H9 (cell line): Measurements from ENCODE around the gene SCT. TPM values are rescaled to one million over a fixed set of nuclear protein-coding genes. Genes with fewer than 3 reads are reported as not detected.

ENCODE experiments used
- DNase-seq: peaks from one replicate; pipeline ENCODE4 v3.0.0-alpha.2; 2017
- H2AFZ ChIP-seq: one replicate; pipeline ENCODE4 v1.6.1; 2013; ENCODE audit warnings: mild to moderate bottlenecking, low read length, control low read depth, moderate library complexity
- H2AK5ac ChIP-seq: 2 replicates; pipeline ENCODE4 v1.6.1; 2013; ENCODE audit warnings: low read length, control low read depth, mixed read lengths; ENCODE audit not compliant: insufficient read length
- H2BK120ac ChIP-seq: one replicate; pipeline ENCODE4 v1.6.1; 2013; ENCODE audit warnings: low read depth, mild to moderate bottlenecking, low read length, control low read depth, inconsistent platforms; ENCODE audit not compliant: poor library complexity, severe bottlenecking
- H2BK12ac ChIP-seq: 2 replicates; pipeline ENCODE4 v1.6.1; 2013; ENCODE audit warnings: low read length, control low read depth, mixed read lengths, low read depth; ENCODE audit not compliant: insufficient read length
- H2BK15ac ChIP-seq: 2 replicates; pipeline ENCODE4 v1.6.1; 2013; ENCODE audit warnings: low read depth, low read length, control low read depth
- H2BK20ac ChIP-seq: one replicate; pipeline ENCODE4 v1.6.1; 2013; ENCODE audit warnings: low read depth, mild to moderate bottlenecking, low read length, control low read depth, inconsistent platforms; ENCODE audit not compliant: poor library complexity, severe bottlenecking
- H2BK5ac ChIP-seq: 2 replicates; pipeline ENCODE4 v1.6.1; 2013; ENCODE audit warnings: low read length, control low read depth, mixed read lengths; ENCODE audit not compliant: insufficient read length
- H3K14ac ChIP-seq: 2 replicates; pipeline ENCODE4 v1.6.1; 2013; ENCODE audit warnings: low read length, control low read depth; ENCODE audit not compliant: insufficient read depth
- H3K18ac ChIP-seq: 2 replicates; pipeline ENCODE4 v1.6.1; 2013; ENCODE audit warnings: low read depth, mild to moderate bottlenecking, mixed read lengths, low read length, control low read depth; ENCODE audit not compliant: insufficient read length
- H3K23ac ChIP-seq: 2 replicates; pipeline ENCODE4 v1.6.1; 2013; ENCODE audit warnings: low read length, control low read depth, mixed read lengths, low read depth; ENCODE audit not compliant: insufficient read length
- H3K23me2 ChIP-seq: 2 replicates; pipeline ENCODE4 v1.6.1; 2013; ENCODE audit warnings: low read depth, mild to moderate bottlenecking, mixed read lengths, low read length, control low read depth; ENCODE audit not compliant: insufficient read length, poor library complexity, severe bottlenecking
- H3K27ac ChIP-seq: 2 replicates; pipeline ENCODE4 v1.5.1; 2013; ENCODE audit warnings: low read length, control low read depth, mixed read lengths, low read depth; ENCODE audit not compliant: insufficient read length
- H3K27me3 ChIP-seq: 2 replicates; pipeline ENCODE4 v1.6.1; 2013; ENCODE audit warnings: low read length, control low read depth, inconsistent platforms; ENCODE audit not compliant: insufficient read depth
- H3K4ac ChIP-seq: 2 replicates; pipeline ENCODE4 v1.6.1; 2013; ENCODE audit warnings: low read depth, mild to moderate bottlenecking, control low read depth, inconsistent platforms, low read length, moderate library complexity
- H3K4me1 ChIP-seq: 2 replicates; pipeline ENCODE4 v1.6.1; 2013; ENCODE audit warnings: low read length, control low read depth, inconsistent platforms; ENCODE audit not compliant: insufficient read depth
- H3K4me2 ChIP-seq: 2 replicates; pipeline ENCODE4 v1.6.1; 2013; ENCODE audit warnings: low read length, control low read depth, mixed read lengths; ENCODE audit not compliant: insufficient read length, insufficient read depth
- H3K56ac ChIP-seq: 2 replicates; pipeline ENCODE4 v1.6.1; 2013; ENCODE audit warnings: low read depth, mild to moderate bottlenecking, mixed read lengths, low read length, control low read depth; ENCODE audit not compliant: insufficient read length
- H3K79me1 ChIP-seq: 2 replicates; pipeline ENCODE4 v1.6.1; 2013; ENCODE audit warnings: low read depth, mild to moderate bottlenecking, moderate library complexity, low read length, control low read depth, inconsistent platforms; ENCODE audit not compliant: insufficient read depth, poor library complexity, severe bottlenecking
- H3K79me2 ChIP-seq: 2 replicates; pipeline ENCODE4 v1.6.1; 2013; ENCODE audit warnings: low read length, control low read depth, inconsistent platforms; ENCODE audit not compliant: insufficient read depth
- H3K9ac ChIP-seq: 2 replicates; pipeline ENCODE4 v1.6.1; 2013; ENCODE audit warnings: low read length, control low read depth, mixed read lengths; ENCODE audit not compliant: insufficient read length; ENCODE audit errors: extremely low read depth
- H3K9me3 ChIP-seq: one replicate; pipeline ENCODE4 v1.6.1; 2013; ENCODE audit warnings: low read depth, low read length, inconsistent platforms; ENCODE audit not compliant: control insufficient read depth
- H3T11ph ChIP-seq: one replicate; pipeline ENCODE4 v1.6.1; 2013; ENCODE audit warnings: mild to moderate bottlenecking, low read length, control low read depth, inconsistent platforms
- H4K20me1 ChIP-seq: one replicate; pipeline ENCODE4 v1.6.1; 2013; ENCODE audit not compliant: control insufficient read depth, insufficient read length, insufficient read depth
- H4K5ac ChIP-seq: 2 replicates; pipeline ENCODE4 v1.6.1; 2013; ENCODE audit warnings: low read depth, mild to moderate bottlenecking, mixed read lengths, low read length, control low read depth; ENCODE audit not compliant: insufficient read length
- H4K8ac ChIP-seq: replicated peaks from 2 replicates; pipeline ENCODE4 v1.6.1; 2013; ENCODE audit warnings: low read length, control low read depth, mixed read lengths, low read depth; ENCODE audit not compliant: insufficient read length
- H4K91ac ChIP-seq: 2 replicates; pipeline ENCODE4 v1.6.1; 2013; ENCODE audit warnings: low read depth, mild to moderate bottlenecking, moderate library complexity, mixed read lengths, low read length, control low read depth; ENCODE audit not compliant: insufficient read length
- H3K27ac Mint-ChIP-seq, 3 experiments: 2 replicates in 2 of 3; 3 replicates in 1 of 3; pipeline ENCODE4 v1.8.0; 2020 to 2021; ENCODE audit warnings: mixed read lengths in 3 of 3, mild to moderate bottlenecking in 1 of 3, moderate library complexity in 1 of 3
- H3K27me3 Mint-ChIP-seq: 2 replicates; pipeline ENCODE4 v1.8.0; 2021; ENCODE audit warnings: low read depth, mild to moderate bottlenecking, moderate library complexity, mixed read lengths
- H3K36me3 Mint-ChIP-seq, 3 experiments: 2 replicates in 2 of 3; 3 replicates in 1 of 3; pipeline ENCODE4 v1.8.0; 2020 to 2021; ENCODE audit warnings: low read depth in 3 of 3, mixed read lengths in 3 of 3; ENCODE audit not compliant: insufficient read depth in 1 of 3
- H3K4me1 Mint-ChIP-seq, 2 experiments: 2 replicates each; pipeline ENCODE4 v1.8.0; 2020; ENCODE audit warnings: mixed read lengths in 2 of 2
- H3K4me3 Mint-ChIP-seq, 2 experiments: 2 replicates in 1 of 2; 3 replicates in 1 of 2; pipeline ENCODE4 v1.8.0; 2020 to 2021; ENCODE audit warnings: mild to moderate bottlenecking in 2 of 2, mixed read lengths in 2 of 2, moderate library complexity in 1 of 2
- H3K9me3 Mint-ChIP-seq, 2 experiments: 2 replicates in 1 of 2; 3 replicates in 1 of 2; pipeline ENCODE4 v1.8.0; 2020; ENCODE audit warnings: mild to moderate bottlenecking in 2 of 2, mixed read lengths in 2 of 2, moderate library complexity in 1 of 2
- WGBS: extraction: QIAGEN DNeasy Blood & Tissue Kit; methylation state at CpG from one replicate; pipeline ENCODE4 v1.1.7; 2013; ENCODE audit warnings: missing lambda C conversion rate, low lambda C conversion rate, mixed read lengths; ENCODE audit not compliant: insufficient read length; ENCODE audit errors: extremely low coverage; 5-methylcytosine and 5-hydroxymethylcytosine counted together
- total RNA-seq: library from RNA; stranded (reverse); gene quantifications from 2 replicates; pipeline ENCODE4 v1.2.1, GENCODE V29; 2021
- TF ChIP-seq, protein P1 (sequence below): fragments of 200-600 bp; sonication (generic); conservative IDR thresholded peaks from 3 replicates; pipeline ENCODE4 v1.8.0; 2021; ENCODE audit warnings: antibody characterized with exemption, mild to moderate bottlenecking

Gene SCT
- total RNA-seq, 1 experiment from 2014 or later = 1.8 TPM

- TF ChIP-seq, protein P1, sequence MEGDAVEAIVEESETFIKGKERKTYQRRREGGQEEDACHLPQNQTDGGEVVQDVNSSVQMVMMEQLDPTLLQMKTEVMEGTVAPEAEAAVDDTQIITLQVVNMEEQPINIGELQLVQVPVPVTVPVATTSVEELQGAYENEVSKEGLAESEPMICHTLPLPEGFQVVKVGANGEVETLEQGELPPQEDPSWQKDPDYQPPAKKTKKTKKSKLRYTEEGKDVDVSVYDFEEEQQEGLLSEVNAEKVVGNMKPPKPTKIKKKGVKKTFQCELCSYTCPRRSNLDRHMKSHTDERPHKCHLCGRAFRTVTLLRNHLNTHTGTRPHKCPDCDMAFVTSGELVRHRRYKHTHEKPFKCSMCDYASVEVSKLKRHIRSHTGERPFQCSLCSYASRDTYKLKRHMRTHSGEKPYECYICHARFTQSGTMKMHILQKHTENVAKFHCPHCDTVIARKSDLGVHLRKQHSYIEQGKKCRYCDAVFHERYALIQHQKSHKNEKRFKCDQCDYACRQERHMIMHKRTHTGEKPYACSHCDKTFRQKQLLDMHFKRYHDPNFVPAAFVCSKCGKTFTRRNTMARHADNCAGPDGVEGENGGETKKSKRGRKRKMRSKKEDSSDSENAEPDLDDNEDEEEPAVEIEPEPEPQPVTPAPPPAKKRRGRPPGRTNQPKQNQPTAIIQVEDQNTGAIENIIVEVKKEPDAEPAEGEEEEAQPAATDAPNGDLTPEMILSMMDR = no peak
- Histone ChIP-seq H3K23me2 (no peaks in the 10 kb centered on the region), H2BK5ac (no peak overlapping the region), H3K4me2 (no peak overlapping the region), H3K4ac (no peak overlapping the region), H3K9ac (no peak overlapping the region), H4K20me1 (peaks cover 3% of the 10 kb centered on the region), H3K23ac (no peak overlapping the region), H3K9me3 (no peaks in the 10 kb centered on the region), H4K91ac (no peak overlapping the region), H3K14ac (no peak overlapping the region), H4K5ac (no peak overlapping the region), H2BK12ac (no peak overlapping the region), H4K8ac (no peak overlapping the region), H3K18ac (no peak overlapping the region), H3K27me3 (no peaks in the 10 kb centered on the region), H3K79me2 (no peaks in the 10 kb centered on the region), H3K79me1 (no peaks in the 10 kb centered on the region), H2AFZ (no peak overlapping the region), H3K56ac (no peak overlapping the region), H3T11ph (no peak overlapping the region), H2BK15ac (no peak overlapping the region), H3K27ac (no peak overlapping the region), H2BK120ac (no peak overlapping the region), H3K4me1 (no peaks in the 10 kb centered on the region), H2BK20ac (no peak overlapping the region), H2AK5ac (no peak overlapping the region)
- Mint-ChIP-seq H3K9me3 (no peaks in the 10 kb centered on the region), H3K4me3 (no peak overlapping the region), H3K4me1 (no peaks in the 10 kb centered on the region), H3K36me3 (peaks cover 38 to 76% (median 74%) of the 10 kb centered on the region in 3 experiments; a peak in 6 of 7 replicates), H3K27ac (no peak overlapping the region), H3K27me3 (no peaks in the 10 kb centered on the region)
- WGBS = no CpG with 5 or more reads among the region's 13 CpGs
- DNase-seq = no peak
Measured at GRCh38 chr11:603154-603553, 23.8 kb downstream of the SCT start.
